NK-92 (cell line): ENCODE results near the gene CYP27B1.

ENCODE experiments used
- DNase-seq: peaks from one replicate; lab custom pipeline; 2025; ENCODE audit not compliant: unreplicated experiment; lab: John Stamatoyannopoulos, UW

Gene CYP27B1

DNA sequence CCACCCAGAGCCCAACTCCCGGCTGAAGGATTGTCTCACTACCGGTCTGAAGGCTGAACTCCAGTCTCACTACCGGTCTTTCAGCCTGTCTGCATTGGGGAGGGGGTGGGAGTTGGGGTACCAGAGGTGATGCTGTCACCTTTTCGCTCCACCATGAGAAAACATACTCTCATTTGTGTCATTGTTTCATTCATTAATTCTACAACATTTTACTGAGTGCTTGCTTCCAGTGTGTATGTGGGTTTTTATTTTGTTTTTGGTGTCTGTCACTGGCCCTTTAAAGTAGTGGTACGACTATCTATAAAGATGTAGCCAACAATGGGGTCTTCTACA lies 14.2 kb downstream of the CYP27B1 start:
- no peak for DNase-seq

DNA sequence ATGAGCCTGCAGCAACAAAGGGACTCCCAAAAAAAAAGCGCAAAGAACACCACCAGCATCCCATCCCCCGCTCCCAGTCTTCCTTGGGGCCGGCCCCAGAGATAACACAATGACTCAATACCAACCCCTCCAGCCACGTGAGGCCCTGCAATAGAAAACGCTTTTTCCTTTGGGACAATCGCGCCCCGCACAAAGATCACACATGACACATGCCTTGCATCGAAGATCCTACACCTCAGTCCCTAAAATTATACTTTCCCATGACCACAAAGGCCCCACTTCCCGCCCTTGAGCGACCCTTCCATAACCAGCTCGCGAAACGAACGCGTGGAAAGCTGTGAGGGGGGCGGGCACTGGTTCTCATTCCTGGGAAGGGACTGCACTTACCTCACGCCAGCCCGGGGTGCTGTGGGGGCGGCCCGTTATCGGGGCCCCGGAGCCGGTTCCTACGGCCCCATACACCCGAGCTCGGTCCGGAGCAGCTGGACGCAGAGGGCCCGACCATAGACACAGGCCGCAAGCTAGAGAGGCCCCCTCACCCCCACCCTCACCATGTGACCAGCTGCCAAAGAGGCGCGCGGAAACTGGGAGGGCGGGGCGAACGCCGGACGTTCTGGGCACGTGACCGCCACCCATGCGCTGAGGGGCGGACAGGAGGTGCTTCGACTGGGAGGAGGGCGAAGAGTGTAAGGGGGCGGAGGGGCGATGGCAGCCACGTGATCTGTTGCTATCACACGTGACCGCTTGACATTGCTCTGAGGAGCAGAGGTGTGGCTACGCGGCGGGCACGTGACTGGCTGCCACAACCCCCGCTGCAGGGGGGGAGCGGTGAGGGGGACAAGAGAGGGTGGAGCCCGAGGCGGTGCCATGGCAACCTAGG lies 14.8 kb downstream of the CYP27B1 start, which contains the start of gene CDK4:
Gene CDK4 (minus strand): TSS at position 523 of the 880 bp plus-strand sequence. CDS start 593 bp downstream, outside the sequence.
- DNase-seq: peak; percentile 97

DNA sequence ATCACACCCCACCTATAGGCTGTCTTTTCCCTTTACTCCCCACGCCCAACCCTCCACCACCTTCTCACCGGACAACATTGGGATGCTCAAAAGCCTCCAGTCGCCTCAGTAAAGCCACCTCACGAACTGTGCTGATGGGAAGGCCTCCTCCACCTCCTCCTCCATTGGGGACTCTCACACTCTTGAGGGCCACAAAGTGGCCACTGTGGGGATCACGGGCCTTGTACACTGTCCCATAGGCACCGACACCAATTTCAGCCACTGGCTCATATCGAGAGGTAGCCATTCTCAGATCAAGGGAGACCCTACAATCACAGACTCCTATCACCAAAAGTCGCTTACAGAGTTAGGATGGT lies 15.5 kb downstream of the CYP27B1 start:
- DNase-seq: no peak

DNA sequence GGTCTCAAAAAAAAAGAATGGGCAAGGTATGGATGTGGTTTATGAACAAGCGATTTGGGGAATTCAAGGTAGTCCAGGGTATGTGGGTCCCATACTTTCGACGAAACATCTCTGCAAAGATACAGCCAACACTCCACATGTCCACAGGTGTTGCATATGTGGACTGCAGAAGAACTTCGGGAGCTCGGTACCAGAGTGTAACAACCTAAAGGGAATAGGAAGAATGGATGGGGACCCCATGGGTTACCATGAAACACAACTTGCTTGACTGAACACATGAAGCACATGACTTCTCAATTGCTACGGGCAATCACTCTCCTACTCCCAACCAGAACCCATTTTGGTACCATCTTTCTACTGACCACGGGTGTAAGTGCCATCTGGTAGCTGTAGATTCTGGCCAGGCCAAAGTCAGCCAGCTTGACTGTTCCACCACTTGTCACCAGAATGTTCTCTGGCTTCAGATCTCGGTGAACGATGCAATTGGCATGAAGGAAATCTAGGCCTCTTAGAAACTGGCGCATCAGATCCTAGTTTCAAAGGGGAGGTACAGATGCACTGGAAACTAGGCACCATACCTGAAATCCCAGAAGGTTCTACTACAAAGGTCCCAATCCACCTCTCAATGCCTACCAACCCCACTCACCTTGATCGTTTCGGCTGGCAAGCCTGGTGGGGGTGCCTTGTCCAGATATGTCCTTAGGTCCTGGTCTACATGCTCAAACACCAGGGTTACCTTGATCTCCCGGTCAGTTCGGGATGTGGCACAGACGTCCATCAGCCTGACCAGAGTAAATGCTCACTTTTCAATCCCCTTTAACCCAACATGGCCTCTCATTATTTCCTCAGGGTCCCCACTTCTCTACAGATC lies 16.1 kb downstream of the CYP27B1 start:
- no peak for DNase-seq

DNA sequence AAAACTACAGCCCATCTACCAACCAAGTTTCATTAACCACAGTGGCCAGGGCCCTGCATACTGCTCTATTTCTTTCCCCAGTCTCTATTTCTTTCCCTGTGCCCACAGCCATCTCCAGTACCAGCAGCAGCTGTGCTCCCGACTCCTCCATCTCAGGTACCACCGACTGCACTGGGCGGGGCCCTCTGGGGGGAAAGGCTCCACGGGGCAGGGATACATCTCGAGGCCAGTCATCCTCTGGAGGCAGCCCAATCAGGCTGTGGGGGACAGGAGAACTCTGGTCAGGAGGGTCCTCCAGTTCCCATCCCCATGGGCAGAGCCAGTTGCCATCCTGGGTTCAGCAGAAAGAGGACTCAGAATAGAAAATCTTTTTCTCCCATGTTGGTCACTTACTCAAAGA lies 17.8 kb downstream of the CYP27B1 start:
- DNase-seq: no peak

DNA sequence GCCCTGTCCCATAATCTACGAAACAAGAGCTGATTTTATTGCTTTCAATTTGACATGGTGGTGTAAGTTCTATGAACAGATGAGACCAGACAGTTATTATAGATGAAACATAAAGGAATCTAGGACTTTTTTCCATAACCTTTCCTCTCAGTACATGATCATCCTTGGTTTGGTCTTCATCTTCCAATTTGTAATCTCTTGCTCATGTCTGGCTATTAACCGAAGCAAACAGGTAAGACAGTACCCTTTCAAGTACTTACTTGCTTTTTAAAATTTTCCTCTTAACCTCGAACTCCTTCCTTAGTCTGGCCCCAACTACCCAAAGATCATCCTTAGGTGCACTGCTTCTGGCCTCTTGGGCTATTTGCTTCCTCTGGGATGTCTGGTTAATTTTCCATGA lies 20.9 kb downstream of the CYP27B1 start:
- no peak for DNase-seq

DNA sequence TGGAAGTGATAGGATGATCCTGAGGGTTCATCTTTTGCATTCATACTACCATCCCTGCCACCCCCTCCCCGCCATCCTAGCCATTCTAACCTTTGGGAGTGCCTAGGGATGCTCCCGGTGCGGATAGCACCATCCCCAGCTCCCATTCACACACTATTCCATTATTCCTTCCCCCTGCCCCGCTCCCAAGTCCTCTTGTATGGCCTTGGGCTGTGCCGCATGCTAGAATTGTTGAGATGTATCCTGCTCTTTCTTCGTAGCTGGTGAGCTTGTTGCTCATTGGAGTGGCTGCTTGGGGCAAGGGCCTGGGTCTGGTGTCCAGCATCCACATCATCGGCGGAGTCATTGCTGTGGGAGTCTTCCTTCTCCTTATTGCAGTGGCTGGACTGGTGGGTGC lies 21.4 kb downstream of the CYP27B1 start:
- DNase-seq: no peak

DNA sequence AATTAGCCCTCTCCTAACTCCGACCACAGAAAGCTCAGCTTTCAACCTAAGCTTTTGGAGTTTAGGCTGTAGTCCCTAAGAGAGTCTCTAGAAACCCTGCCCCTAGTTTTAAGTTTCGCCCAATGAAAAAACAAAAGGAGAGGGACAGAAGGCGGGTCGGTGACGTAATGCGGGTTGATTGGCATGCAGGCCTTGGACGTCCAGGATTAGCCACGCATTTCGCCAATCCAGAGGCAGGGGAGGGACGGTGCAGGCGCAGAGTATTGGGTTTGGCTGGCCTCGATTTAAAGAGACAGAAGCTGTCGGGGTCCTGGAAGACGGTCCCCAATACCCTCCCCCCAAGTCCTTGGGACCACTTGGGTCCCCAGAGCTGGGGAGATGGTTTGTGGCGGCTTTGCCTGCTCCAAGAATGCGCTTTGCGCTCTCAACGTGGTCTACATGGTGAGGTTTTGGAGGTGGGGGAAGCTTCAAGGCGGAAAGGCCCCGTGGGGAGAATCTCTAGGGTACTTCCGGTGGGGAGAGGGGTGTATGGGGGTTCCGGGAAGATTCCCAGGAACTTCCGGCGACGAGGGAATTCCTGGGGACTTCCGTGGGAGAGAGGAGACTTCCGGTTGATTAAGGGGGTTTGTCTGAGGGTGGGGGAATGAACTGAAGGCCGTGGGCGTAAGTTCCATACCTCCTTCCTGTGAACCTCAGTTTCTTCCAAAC lies 21.9 kb downstream of the CYP27B1 start, which contains the start of gene TSPAN31:
Gene TSPAN31 (plus strand): TSS at position 263 of the 708 bp plus-strand sequence. CDS start 116 bp downstream, at position 379.
- DNase-seq: peak; percentile 68

DNA sequence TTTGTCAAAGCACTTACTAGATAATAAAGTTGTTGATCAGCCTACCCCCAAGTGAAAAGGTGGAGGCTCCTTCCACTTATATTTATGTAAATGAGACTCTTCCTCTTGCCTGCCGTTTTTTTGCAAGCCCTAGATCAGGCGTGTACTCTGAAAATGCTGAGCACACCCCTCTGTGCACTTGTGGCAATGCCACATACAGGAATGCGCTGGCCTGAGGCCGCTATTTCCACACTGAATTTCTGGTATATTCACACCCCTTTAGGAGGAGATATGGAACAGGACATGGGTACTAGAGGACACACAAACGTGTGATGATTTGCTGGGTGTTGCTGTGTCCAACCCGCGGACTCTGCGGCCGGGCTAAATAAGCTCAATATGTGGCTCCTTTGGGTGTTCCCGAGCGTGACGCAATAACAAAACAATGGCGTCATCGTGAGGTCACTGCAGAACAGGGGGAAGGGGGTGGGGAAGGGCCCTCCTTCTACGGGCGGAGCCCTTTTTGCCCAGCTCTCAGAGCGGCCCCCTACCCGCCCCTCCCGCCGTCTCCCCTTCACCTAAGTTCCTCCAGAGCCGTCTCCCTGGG lies 22.6 kb downstream of the CYP27B1 start:
- DNase-seq: no peak

DNA sequence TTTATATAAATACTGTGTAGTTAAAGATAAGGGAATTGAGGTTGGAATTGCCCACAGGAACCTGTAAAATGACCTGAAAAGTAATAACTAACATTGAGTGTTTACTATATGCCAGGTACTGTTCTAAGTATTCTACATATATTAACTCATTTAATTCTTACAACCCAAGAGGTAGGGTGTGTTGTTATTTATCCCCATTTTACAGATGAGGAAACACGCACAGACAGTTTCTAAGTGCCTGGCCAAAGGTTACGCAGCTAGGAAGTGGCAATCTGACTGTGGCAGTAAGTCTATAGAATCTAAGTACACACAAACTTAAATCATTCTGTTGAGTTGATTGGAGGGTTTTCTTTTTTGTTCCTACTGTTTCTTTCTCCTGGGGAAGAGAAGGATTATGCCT lies 23.1 kb downstream of the CYP27B1 start:
- no peak for DNase-seq

DNA sequence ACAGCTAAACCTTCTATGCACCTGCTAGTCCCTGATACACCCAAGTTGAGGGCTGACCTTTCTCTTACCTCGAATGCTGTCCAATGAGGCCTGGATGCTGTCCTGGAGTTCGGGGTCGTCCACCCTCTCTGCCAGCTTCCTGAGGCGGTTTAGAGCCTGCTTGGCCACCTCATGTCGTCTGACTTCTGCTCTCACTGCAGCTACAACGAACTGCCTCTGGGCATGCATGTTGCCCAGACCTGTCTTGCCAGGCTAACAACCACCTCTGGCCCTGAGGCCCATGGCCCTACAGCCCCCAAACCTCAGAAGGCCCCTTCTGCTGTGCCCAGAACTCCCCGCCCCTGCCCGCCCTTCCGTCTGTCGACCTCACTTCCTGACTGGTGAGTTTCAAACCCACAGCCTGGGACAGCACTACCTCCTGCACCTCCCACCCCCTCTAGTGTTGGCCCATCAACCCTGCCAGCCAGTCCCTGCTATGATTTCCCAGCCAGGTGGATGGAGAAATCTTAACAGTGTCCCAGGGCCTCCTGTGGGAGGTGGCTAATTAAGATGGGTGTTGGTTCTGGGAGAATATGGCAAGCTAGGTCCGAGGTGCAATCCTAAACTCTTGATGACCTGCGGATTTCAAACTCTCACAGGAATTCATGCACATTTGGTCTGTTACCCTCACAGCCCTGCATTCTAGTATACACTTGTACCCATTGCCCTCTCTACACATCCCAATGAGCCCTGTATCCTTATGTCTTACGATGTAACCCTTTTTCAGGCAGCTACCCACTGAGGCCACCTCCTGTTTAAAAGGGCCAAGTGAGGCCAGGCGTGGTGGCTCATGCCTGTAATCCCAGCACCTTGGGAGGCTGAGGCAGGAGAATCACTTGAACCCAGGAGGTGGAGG lies 24.8 kb downstream of the CYP27B1 start:
- no peak for DNase-seq

DNA sequence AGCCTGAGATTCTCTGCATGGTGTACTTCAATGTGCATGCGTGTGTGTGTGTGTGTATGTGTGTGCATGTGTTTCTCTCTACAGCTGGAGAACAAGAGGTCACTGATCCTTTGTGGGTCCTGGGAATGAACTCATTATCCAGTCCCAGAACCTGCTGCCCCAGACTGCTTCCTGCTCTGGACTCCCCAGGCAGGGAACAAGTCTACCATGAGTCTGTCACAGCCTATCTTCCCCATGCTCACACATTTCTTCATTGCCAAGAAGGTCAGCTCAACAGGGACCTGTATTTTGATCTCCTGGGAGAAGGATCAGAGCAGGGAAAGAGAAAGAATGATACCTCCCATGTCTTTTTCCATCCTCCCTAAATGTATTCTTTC lies 25.5 kb downstream of the CYP27B1 start:
- no peak for DNase-seq

DNA sequence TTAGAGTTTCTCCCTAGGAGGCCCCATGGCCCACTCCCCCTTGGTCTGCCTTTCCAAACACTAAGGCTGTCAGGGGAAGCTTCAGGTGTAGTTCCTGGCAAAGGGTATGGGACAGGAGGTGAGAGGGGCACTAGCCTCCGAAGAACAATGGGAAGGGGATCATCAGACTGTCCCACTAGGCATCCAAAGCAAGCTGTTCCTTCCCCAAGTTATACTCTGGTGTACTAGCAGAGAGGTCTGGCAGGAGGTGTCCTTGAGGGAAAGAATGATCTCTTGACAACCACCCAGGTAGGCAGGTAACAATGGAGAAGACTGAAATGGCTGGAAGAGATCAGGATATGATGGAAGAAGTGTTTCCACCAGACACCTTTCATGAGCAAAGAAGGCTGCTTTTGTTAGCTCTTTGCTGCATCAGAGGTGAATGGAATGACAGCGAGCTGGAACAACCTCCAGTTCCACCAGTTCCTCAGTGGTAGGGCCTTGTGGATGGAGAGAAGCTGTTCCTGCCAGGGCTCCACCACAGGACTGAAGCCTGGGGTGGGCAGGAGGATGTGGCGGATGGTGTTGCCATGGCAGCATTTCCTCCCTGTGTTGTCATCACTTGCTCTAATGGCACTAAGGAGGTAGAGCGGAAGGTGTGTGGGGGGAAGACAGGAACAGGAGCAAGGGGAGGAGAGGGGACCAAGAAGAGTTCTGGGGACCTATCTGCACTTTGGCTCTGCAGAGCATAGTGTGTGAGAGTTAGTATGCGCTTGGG lies 26.0 kb downstream of the CYP27B1 start:
- DNase-seq: peak; percentile 34

DNA sequence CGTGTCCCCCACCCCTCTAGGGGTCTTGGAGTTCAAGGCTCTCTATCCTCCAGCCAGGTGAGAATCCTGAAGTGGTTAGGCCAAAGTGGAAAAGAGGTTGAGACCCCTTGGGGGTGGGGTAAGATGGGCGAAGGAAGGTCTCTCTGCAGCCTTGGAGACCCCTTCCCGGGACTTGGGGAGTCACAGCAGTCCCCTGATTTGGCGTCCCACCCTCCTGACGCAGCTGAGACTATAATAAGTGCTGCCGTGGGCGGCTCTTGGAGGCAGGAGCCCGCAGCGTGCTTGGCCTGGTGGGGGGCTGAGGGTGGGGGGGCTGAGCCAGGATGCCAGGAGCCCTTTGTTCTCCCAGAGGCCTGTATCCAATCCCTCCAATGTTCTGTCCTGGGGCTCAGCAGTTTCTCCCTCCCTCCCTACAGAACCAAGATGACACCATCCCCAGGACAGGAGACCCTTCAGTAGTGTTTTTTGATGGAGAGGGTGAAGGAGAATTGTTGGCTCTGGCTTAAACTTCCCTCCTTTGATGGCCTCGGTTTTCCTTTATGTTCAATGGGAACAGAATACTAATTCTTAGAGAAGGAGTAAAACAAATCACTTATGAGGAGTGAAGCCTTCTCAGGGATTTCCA lies 26.9 kb downstream of the CYP27B1 start:
- DNase-seq: no peak

DNA sequence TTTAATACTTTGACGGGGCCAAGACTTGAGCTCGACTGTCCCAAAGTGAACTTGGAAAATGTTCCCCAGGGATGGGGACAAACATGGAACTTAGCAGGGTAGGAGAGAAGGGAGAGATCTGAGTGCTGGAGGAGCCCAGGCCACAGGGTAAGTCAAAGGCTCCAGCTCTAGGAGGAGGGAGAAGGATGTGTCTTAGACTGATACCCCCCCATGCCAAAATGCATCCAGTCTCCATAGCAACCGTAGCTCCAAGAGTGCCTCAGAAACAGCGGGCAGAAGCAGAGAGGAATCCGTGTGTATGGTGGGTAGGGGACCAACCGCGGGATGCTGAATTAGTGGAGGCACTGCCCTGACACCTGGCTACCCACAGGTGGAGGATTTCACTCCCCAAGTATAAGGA lies 27.5 kb downstream of the CYP27B1 start:
- no peak for DNase-seq

DNA sequence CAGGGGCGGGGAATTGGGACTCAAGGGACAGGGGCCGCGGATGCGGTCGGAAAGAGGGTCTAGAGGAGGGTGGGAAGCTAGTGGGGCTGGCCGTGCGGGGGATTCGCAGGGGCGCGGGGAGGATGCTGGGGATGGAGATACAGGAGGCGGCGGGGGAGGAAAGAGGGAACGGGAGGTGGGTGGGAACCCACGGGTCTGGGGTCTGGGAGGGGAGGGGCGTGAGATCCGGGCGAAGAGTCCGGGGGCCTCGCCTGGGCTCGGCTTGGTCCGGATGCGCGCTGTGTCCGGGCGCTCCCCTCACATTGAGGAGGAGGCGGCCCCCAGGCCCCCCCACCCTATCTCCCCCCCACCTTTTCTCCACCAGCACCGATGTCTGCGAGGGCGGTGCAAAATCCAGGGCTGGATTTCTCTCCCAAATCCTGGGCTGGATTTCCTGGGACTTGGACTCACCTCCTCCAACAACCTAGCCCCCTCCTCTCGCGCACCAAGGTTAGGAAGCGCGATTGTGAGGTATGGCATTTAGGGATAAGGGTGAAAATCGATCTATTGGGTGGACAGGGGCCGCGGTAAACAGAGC lies 28.1 kb downstream of the CYP27B1 start, which contains the start of gene AGAP2:
Gene AGAP2 (minus strand): TSS at position 82 of the 577 bp plus-strand sequence. CDS start 496 bp downstream, outside the sequence.
- no peak for DNase-seq

DNA sequence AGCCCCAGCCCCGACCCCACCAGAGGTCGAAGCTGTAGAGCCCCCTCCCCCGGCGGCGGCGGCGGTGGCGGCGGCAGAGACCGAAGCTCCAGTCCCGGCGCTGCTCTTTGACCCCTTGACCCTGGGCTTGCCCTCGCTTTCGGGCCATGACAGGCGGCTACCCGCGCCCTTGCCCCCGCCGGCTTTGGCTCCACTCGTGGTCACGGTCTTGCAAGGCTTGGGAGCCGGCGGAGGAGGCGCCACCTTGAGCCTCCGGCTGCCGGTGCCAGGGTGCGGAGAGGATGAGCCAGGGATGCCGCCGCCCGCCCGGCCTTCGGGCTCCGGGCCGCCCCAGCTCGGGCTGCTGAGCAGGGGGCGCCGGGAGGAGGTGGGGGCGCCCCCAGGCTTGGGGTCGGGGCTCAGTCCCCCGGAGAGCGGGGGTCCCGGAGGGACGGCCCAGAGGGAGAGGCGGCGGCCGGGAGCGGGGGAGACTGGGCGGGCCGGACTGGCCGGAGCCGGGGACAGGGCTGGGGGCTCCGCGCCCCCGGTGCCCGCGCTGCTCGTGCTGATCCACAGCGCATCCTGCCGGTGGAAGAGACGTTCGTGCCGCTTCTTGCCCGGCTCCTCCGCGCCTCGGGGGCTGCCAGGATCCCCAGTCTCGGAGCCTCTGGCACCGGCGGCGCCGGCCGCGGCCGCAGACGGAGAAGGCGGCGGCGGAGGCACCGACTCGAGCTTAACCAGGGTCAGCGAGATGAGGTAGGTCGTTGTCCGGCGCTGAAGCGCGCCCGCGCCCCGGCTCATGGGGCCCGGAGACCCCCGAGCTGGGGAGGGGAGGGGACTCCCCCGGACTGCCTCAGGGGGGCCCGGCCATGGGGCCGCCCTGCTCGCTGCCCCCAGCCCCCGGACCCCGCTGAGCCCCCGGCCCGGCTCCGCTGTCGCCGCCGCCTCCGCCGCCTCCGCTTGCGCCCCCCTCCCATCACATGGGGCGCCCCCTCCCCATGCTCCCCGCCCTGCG lies 29.1 kb downstream of the CYP27B1 start:
- DNase-seq: no peak
